Kidney tubule cell (primary cell): ENCODE results near the gene ANGPTL3.
"Not testable (repeated sequence)": the region's sequence is repeated elsewhere in the genome, so short reads cannot be mapped to it uniquely, and the experiment has no call there.

Experiments
- DNase-seq: peaks from one replicate; pipeline ENCODE4 v3.0.0-alpha.2; 2018; ENCODE audit warnings: low spot score

The ANGPTL3 gene

GRCh38 chr1:62597281-62597680 lies at the start of gene ANGPTL3:
Gene ANGPTL3, plus strand, starts transcription at chr1:62597520. Its CDS starts 47 bp downstream, at chr1:62597567.
- DNase-seq = peak; percentile 1

- no peak for DNase-seq
These were observed 36.0 kb upstream of the ANGPTL3 start for GRCh38 chr1:62561306-62561705.

- not testable (repeated sequence) for DNase-seq
These were observed 30.1 kb upstream of the ANGPTL3 start for GRCh38 chr1:62567182-62567581.

GRCh38 chr1:62567926-62568325 lies 29.4 kb upstream of the ANGPTL3 start:
- not testable (repeated sequence) for DNase-seq

GRCh38 chr1:62571517-62571916 lies 25.8 kb upstream of the ANGPTL3 start:
- DNase-seq = not testable (repeated sequence)

GRCh38 chr1:62572476-62572875 lies 24.8 kb upstream of the ANGPTL3 start:
- DNase-seq = no peak

- DNase-seq = no peak
These were observed 23.6 kb upstream of the ANGPTL3 start for GRCh38 chr1:62573675-62574074.

GRCh38 chr1:62585469-62586155 lies 11.7 kb upstream of the ANGPTL3 start:
- DNase-seq = no peak

GRCh38 chr1:62588000-62588399 lies 9.3 kb upstream of the ANGPTL3 start:
- no peak for DNase-seq

- DNase-seq = no peak
These were observed 8.0 kb upstream of the ANGPTL3 start for GRCh38 chr1:62589321-62589720.

GRCh38 chr1:62590255-62590969 lies 6.9 kb upstream of the ANGPTL3 start:
- DNase-seq = no peak

- DNase-seq = no peak
These were observed 6.4 kb upstream of the ANGPTL3 start for GRCh38 chr1:62590970-62591368.

GRCh38 chr1:62593825-62594394 lies 3.4 kb upstream of the ANGPTL3 start:
- no peak for DNase-seq

GRCh38 chr1:62595647-62596046 lies 1.7 kb upstream of the ANGPTL3 start:
- no peak for DNase-seq

- peak; percentile 9 for DNase-seq
These were observed 1.7 kb downstream of the ANGPTL3 start for GRCh38 chr1:62599044-62599443.

GRCh38 chr1:62601457-62601856 lies 4.1 kb downstream of the ANGPTL3 start:
- no peak for DNase-seq

GRCh38 chr1:62608905-62609304 lies 11.6 kb downstream of the ANGPTL3 start:
- DNase-seq = no peak

GRCh38 chr1:62610588-62610987 lies 13.3 kb downstream of the ANGPTL3 start:
- DNase-seq = not testable (repeated sequence)

GRCh38 chr1:62612770-62613169 lies 15.4 kb downstream of the ANGPTL3 start:
- DNase-seq = no peak

GRCh38 chr1:62613325-62613727 lies 16.0 kb downstream of the ANGPTL3 start:
- DNase-seq = no peak

- no peak for DNase-seq
These were observed 16.6 kb downstream of the ANGPTL3 start for GRCh38 chr1:62613890-62614289.

GRCh38 chr1:62621907-62622306 lies 24.6 kb downstream of the ANGPTL3 start:
- DNase-seq = peak; percentile 84

- no peak for DNase-seq
These were observed 28.1 kb downstream of the ANGPTL3 start for GRCh38 chr1:62625415-62625814.
